Activated CD4-positive, alpha-beta T cell treated with anti-CD3 and anti-CD28 coated beads, Interleukin-2, amount 10 ng/mL, durations not matched to agents 24 days and 14 days (primary cell): Measurements from ENCODE around the gene UBE2D3. TPM values are rescaled to one million over a fixed set of nuclear protein-coding genes. Genes with fewer than 3 reads are reported as not detected.

ENCODE experiments used
- DNase-seq: peaks from one replicate; pipeline ENCODE4 v3.0.0; 2022
- H3K27ac Mint-ChIP-seq: one replicate; pipeline ENCODE4 v1.8.0; 2022; ENCODE audit warnings: mild to moderate bottlenecking, mixed read lengths
- H3K27me3 Mint-ChIP-seq: one replicate; pipeline ENCODE4 v1.8.0; 2022; ENCODE audit warnings: mixed read lengths
- H3K36me3 Mint-ChIP-seq: one replicate; pipeline ENCODE4 v1.8.0; 2022; ENCODE audit warnings: low read depth, mild to moderate bottlenecking, mixed read lengths
- H3K4me1 Mint-ChIP-seq: one replicate; pipeline ENCODE4 v1.8.0; 2021; ENCODE audit warnings: mixed read lengths
- H3K4me3 Mint-ChIP-seq: one replicate; pipeline ENCODE4 v1.8.0; 2022; ENCODE audit warnings: mild to moderate bottlenecking, moderate library complexity, mixed read lengths
- H3K9me3 Mint-ChIP-seq: one replicate; pipeline ENCODE4 v1.8.0; 2021; ENCODE audit warnings: mixed read lengths
- intact Hi-C: fragments of 100-400 bp; cut with micrococcal nuclease; formaldehyde crosslinking; loops from one replicate; pipeline ENCODE4 v1.15.1; 2023
- total RNA-seq: library from RNA; stranded (reverse); gene quantifications from 2 replicates; pipeline ENCODE4 v1.2.3, GENCODE V29; 2022

UBE2D3 gene
- total RNA-seq, 1 donor from 2014 or later = 488 TPM

DNA sequence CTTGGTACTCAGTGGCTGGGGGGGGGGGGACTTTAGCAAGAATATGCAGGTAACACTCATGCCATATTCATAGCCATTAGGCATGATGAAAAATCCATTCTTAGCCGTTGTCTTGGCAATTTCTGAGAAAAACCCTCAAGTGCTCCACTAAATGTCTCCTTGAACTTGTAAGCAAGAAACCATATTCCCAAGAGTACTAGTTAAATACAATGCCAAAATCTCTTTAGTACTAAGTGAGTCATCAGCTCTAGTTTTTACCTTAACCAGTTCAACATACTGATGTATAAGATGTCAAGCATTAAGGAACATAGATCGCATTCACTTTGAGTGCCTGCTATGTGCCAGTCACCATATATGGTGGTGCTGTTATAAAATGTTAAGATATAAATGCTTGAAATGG is 27.5 kb downstream of the UBE2D3 start:
- no peaks in the 10 kb centered on the region for H3K27me3 Mint-ChIP-seq

DNA sequence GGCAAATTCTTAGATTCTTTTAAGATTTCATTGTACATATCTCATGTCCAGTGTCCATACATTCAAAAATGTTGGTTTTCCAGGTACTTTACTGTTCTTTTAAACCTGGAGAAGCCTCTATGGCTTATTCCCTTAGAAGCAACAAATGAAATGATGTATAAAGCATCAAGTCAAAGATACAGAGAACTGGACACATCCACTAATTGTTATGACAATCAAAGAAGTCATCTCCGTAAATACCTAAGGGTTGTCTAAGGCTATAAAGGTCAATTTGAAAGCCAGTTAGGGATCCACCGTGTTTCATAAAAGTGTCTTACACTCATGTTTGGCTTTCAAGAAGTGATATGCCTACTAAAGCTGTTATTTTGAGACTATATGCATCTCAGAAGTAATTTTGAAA is 32.4 kb downstream of the UBE2D3 start:
- Mint-ChIP-seq H3K36me3 (peaks cover 65% of the 10 kb centered on the region), H3K27ac (no peak overlapping the region), H3K27me3 (no peaks in the 10 kb centered on the region), H3K9me3 (no peaks in the 10 kb centered on the region), H3K4me3 (no peak overlapping the region), H3K4me1 (peaks cover 5% of the 10 kb centered on the region)
- intact Hi-C loops = loop anchor here (2.0 to 5.0 kb wide), 2 partner anchors 14 to 33 kb away; partner anchors contain the start of gene MANBA
- no peak for DNase-seq

More for the DNA sequence above, 27.5 kb downstream of the UBE2D3 start:
- H3K9me3 Mint-ChIP-seq = no peaks in the 10 kb centered on the region
- intact Hi-C loops = loop anchor here (5.0 kb wide), 1 partner anchor 38 kb away; the partner anchor contains the start of gene MANBA
- H3K36me3 Mint-ChIP-seq = peaks cover 68% of the 10 kb centered on the region
- no peak overlapping the region for H3K4me3 Mint-ChIP-seq
- no peak overlapping the region for H3K27ac Mint-ChIP-seq
- peaks cover 7% of the 10 kb centered on the region for H3K4me1 Mint-ChIP-seq
- peak; percentile 23 for DNase-seq

DNA sequence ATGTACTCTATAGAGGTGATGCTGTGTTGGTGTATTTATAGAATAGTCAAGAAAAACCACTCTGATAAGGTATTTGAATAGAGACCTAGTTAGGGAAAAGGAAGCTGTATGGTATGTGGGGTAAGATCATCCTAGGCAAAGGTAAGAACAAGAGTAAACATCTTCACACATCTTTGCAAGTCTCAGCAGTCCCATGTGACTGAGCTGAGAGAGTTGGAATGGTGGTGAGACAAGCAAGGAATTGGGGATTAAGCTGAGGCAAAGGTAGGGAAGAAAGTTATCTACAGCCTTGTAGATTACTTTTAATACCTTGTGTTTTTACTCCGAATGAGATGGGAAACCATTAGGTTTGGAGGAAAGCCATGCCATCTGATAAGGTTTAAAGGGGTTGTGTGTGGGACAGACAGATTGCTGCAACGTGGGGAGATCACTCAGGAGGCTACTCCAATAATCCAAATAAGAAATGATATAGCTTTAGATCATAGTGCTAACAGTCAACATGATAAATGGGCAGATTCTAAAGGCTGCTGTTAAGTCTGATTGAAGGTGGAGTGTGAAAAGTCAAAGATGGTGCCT is 34.9 kb downstream of the UBE2D3 start:
- H3K9me3 Mint-ChIP-seq = no peaks in the 10 kb centered on the region
- H3K27me3 Mint-ChIP-seq = no peaks in the 10 kb centered on the region
- no peak overlapping the region for H3K4me3 Mint-ChIP-seq
- peaks cover 13% of the 10 kb centered on the region for H3K4me1 Mint-ChIP-seq
- peak; percentile 52 for DNase-seq
- peaks cover 53% of the 10 kb centered on the region for H3K36me3 Mint-ChIP-seq
- peak overlapping the region; percentile 1 for H3K27ac Mint-ChIP-seq
- intact Hi-C loops = no loop called here

DNA sequence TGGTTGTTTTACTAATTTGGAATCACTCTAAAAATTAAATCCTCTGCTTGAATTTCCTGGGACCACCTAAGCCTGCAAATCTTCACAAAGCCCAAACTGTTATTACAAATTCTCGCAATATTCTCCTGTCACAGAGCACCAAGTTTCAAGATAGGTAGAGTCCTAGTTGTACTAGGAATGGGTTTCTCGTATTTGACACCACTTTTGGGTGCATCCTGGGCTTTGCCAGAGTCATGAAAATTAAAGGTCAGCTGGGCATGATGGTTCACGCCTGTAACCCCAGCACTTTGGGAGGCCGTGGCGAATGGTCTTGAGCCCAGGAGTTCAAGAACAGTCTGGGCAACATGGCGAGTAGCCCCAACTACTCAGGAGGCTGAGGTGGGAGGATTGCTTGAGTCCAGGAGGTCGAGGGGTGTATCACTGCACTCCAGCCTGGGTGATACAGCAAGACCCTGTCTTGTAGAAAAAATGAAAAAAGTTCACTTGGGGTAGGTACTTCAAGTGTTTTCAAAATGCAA is 36.0 kb downstream of the UBE2D3 start:
- intact Hi-C loops = no loop called here
- H3K9me3 Mint-ChIP-seq = no peaks in the 10 kb centered on the region
- peaks cover 47% of the 10 kb centered on the region for H3K36me3 Mint-ChIP-seq
- no peak overlapping the region for H3K27ac Mint-ChIP-seq
- peak; percentile 56 for DNase-seq
- H3K27me3 Mint-ChIP-seq = no peaks in the 10 kb centered on the region
- no peak overlapping the region for H3K4me3 Mint-ChIP-seq
- peaks cover 13% of the 10 kb centered on the region for H3K4me1 Mint-ChIP-seq

DNA sequence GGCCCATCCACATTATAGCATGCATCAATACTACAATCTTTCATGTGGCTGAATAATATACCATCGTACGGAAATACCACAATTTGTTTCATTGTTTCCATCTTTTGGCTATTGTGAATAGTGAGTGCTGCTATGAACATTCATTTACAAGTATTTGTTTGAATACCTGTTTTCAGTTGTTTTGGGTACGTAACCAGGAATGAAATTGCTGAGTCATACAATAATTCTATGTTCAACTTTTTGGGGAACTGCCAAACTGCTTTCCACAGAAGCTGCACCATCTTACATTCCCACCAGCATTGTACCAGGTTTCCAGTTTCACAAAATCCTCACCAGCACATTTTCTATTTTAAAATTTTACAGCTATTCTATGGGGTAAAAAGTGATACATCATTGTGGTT is 38.0 kb downstream of the UBE2D3 start:
- Mint-ChIP-seq H3K27ac (peak overlapping the region; percentile 18), H3K9me3 (no peaks in the 10 kb centered on the region), H3K36me3 (peaks cover 27% of the 10 kb centered on the region), H3K4me1 (peaks cover 11% of the 10 kb centered on the region), H3K4me3 (no peak overlapping the region), H3K27me3 (no peaks in the 10 kb centered on the region)
- peak; percentile 47 for DNase-seq
- intact Hi-C loops = loop anchor here (10.0 kb wide), 2 partner anchors 165 to 265 kb away; no protein-coding TSS in a partner anchor

DNA sequence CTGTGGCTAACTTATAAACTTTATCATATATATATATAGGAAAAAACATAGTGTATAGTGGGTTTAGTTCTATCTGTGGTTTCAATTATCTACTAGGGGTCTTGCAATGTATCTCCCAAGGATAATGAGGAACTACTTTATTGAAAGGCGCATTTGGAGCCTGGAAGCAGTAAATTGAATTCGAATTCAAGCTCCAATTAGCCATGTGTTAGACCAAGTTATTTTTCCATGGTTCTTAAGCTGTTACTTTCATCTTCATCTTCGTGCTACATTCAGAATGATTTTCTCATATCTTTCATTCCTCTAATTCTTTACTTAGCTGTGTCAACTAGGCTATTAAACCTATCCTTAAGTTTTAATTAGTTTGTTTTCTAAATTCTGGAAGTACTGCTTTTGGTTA is 39.4 kb downstream of the UBE2D3 start:
- Mint-ChIP-seq H3K4me3 (no peak overlapping the region), H3K9me3 (no peaks in the 10 kb centered on the region), H3K27me3 (no peaks in the 10 kb centered on the region), H3K27ac (no peak overlapping the region), H3K4me1 (peaks cover 11% of the 10 kb centered on the region), H3K36me3 (peaks cover 19% of the 10 kb centered on the region)
- DNase-seq = peak; percentile 18
- intact Hi-C loops = loop anchor here (10.0 kb wide), 2 partner anchors 163 to 263 kb away; no protein-coding TSS in a partner anchor

DNA sequence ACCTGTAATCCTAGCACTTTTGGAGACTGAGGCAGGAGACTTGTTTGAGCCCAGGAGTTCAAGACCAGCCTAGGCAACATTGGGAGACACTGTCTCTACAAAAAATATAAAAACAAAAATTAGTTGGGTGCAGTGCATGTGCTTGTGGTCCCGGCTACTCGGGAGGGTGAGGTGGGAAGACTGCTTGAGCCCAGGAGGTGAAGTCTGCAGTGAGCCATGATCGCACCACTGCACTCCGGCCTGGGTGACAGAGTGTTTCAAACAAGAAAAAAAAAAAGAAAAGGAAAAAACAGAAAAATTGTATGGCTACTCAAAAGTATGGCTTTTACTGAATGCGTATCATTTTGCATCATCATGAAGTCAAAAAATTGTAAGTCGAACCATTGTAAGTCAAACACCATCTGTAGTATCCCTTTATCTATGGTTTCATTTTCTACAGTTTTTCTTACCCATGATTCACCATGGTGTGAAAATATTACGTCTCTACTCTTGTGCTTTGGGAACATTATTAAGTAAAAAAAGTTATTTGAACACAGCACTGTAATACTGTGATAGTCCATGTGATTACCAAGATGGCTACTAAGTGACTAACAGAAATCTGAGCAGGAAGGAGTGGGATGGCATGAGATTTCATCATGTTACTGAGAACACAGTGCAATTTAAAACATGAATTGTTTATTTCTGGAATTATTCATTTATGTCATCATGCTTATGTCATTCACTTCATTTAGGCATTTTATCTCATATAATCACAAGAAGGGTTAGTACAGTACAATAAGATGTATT is 40.1 kb downstream of the UBE2D3 start:
- Mint-ChIP-seq H3K9me3 (no peaks in the 10 kb centered on the region), H3K4me1 (peaks cover 11% of the 10 kb centered on the region), H3K36me3 (peaks cover 13% of the 10 kb centered on the region), H3K4me3 (no peak overlapping the region), H3K27ac (peak overlapping the region; percentile 63), H3K27me3 (no peaks in the 10 kb centered on the region)
- peak; percentile 47 for DNase-seq
- intact Hi-C loops = loop anchor here (10.0 kb wide), 2 partner anchors 162 to 262 kb away; no protein-coding TSS in a partner anchor

DNA sequence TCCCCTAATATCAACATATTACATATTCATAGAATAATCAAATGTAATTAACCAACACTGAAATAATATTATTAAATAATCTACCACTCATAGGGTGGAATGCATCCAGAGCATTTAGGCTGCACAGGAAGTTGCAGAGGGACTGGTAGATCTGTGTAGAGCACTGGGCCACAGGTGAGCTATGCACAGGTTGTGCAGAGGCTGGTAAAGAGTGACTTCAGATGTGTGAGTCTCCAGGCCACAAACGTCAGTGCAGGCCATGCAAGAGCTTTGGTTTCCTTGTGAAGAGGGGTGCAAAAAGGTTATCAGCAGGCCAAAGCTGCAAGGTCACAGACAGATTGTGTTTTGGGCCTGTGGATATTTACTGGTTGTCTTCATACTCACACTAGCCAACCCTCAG is 41.1 kb downstream of the UBE2D3 start:
- H3K4me1 Mint-ChIP-seq = peaks cover 11% of the 10 kb centered on the region
- no peak overlapping the region for H3K27ac Mint-ChIP-seq
- no peak overlapping the region for H3K4me3 Mint-ChIP-seq
- no peaks in the 10 kb centered on the region for H3K9me3 Mint-ChIP-seq
- intact Hi-C loops = loop anchor here (10.0 kb wide), 2 partner anchors 161 to 261 kb away; no protein-coding TSS in a partner anchor
- DNase-seq = peak; percentile 47
- no peaks in the 10 kb centered on the region for H3K27me3 Mint-ChIP-seq
- peaks cover 5% of the 10 kb centered on the region for H3K36me3 Mint-ChIP-seq

DNA sequence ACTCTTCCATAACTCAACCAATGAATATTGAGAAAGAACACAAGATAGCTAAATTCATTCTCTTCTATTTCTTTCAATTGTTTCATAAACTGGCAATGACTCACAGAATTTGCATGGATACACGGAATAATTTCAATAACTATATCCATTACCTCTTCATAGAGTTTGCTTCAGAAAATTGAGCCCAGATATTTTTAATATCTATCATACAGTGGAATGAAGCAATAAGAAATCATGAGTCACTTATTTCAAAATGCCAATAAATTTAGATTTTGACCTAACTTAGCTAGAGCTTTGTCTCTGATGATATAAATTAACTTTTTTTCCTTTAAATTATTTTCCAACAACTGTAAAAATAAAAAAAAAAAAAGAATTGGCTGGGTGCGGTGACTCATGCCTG is 44.3 kb downstream of the UBE2D3 start:
- intact Hi-C loops = loop anchor here (10.0 kb wide), 2 partner anchors 158 to 258 kb away; no protein-coding TSS in a partner anchor
- Mint-ChIP-seq H3K9me3 (no peaks in the 10 kb centered on the region), H3K4me3 (no peak overlapping the region), H3K27ac (no peak overlapping the region), H3K36me3 (peaks cover 3% of the 10 kb centered on the region), H3K4me1 (peaks cover 4% of the 10 kb centered on the region), H3K27me3 (no peaks in the 10 kb centered on the region)
- no peak for DNase-seq

DNA sequence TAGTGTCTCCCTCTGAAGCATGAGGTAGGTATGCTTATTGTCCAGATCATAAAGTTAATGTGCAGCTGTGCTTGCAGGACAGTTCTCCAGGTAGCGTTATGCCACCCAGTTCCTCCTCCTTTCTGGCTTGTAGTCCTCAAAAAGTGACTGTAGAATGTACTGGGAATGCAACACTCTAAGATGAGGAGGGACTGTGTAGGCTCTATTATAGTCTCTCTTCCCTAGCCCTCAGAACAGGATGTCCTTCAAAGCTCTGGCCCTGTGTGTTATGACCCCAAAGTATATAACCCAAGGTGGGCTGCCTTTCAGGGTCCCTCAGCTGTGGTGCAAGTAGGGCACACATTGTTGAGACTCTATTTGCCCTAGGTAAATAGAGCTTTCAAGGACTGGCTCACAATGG is 45.8 kb downstream of the UBE2D3 start:
- Mint-ChIP-seq H3K27ac (no peak overlapping the region), H3K27me3 (peaks cover 2% of the 10 kb centered on the region), H3K4me3 (no peak overlapping the region), H3K9me3 (no peaks in the 10 kb centered on the region), H3K36me3 (no peaks in the 10 kb centered on the region), H3K4me1 (no peaks in the 10 kb centered on the region)
- peak; percentile 49 for DNase-seq
- intact Hi-C loops = loop anchor here (10.0 kb wide), 2 partner anchors 157 to 257 kb away; no protein-coding TSS in a partner anchor

DNA sequence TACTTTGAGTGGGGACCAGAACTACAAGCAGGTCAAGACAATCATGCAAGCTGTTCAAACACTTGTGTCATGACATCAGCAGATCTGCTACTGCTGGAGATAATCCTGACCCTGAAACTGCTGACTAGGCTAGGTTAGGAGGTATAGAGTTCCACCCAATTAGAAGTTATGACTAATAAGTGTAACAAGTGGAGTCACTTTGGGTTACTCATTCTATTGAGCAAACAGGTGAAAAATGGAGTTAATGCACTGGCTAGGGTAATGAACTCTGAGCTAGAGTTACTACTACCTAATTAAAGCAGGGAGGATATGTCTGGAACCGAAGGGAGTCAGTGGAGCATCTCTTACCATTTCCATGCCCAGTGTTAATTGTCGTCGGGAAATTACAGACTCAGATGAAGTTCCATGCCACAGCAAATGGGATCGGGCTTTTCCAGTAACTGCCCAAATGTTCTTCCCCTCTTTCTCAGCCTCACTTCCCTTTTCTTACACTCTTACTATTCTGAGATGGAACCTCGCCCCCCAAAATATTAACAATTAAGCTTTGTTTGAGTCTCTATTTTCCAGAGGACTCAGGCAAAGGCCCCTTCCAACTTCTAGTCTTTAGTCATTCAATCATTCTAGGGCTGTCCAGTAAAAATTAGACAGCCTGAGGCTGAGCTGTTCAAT is 46.7 kb downstream of the UBE2D3 start:
- intact Hi-C loops = loop anchor here (10.0 kb wide), 2 partner anchors 156 to 256 kb away; no protein-coding TSS in a partner anchor
- Mint-ChIP-seq H3K4me3 (no peak overlapping the region), H3K9me3 (no peaks in the 10 kb centered on the region)

DNA sequence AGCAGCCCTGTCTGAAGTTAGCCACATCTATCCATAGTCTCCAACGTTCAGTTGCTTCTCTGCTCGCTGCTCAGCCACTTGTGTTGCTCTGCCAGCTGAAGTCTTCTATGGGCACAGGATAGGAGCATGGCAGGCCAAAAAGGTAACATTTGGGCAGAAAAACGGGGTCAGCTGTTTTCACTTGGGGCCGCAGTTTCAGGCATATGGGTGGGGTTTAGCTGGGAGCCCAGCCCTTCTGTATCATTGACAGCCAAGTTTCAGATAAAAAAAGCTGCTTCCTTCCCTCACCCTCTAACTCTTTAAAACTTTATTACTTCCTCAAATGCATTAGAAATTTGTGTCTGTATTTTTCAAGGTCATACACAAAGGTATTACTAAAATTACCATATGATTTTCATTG is 48.1 kb downstream of the UBE2D3 start:
- intact Hi-C loops = no loop called here
- no peak overlapping the region for H3K4me3 Mint-ChIP-seq
- H3K4me1 Mint-ChIP-seq = no peaks in the 10 kb centered on the region
- DNase-seq = no peak
- H3K36me3 Mint-ChIP-seq = no peaks in the 10 kb centered on the region
- H3K27ac Mint-ChIP-seq = no peak overlapping the region
- H3K9me3 Mint-ChIP-seq = no peaks in the 10 kb centered on the region
- peaks cover 4% of the 10 kb centered on the region for H3K27me3 Mint-ChIP-seq

More for the DNA sequence above, 46.7 kb downstream of the UBE2D3 start:
- DNase-seq = peak; percentile 31
- Mint-ChIP-seq H3K27me3 (peaks cover 4% of the 10 kb centered on the region), H3K27ac (no peak overlapping the region), H3K36me3 (no peaks in the 10 kb centered on the region), H3K4me1 (no peaks in the 10 kb centered on the region)

DNA sequence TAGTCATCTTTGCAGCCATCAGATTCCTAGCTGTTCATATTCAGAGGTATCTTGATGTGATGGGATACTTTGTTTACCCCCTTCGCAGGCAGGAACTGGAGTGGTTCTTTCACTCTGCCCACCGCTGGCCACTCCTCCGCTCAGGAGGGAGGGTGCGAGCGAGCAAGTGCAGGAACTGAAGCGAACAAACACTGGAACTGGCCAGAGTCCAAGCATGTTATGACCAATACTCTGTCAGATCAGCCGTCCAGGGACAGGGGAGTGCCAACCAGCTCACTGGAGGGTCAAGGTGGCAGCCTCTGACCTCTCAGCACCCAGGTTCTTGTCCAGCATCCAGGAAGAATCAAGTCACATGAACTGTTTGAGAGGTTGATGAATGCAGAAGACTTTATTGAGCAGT is 48.6 kb downstream of the UBE2D3 start:
- peaks cover 4% of the 10 kb centered on the region for H3K27me3 Mint-ChIP-seq
- H3K4me1 Mint-ChIP-seq = no peaks in the 10 kb centered on the region
- H3K36me3 Mint-ChIP-seq = no peaks in the 10 kb centered on the region
- DNase-seq = peak; percentile 49
- intact Hi-C loops = no loop called here
- H3K9me3 Mint-ChIP-seq = no peaks in the 10 kb centered on the region
- H3K27ac Mint-ChIP-seq = no peak overlapping the region
- H3K4me3 Mint-ChIP-seq = no peak overlapping the region
